Measurements from ENCODE around the gene OSBPL3. TPM values are rescaled to one million over a fixed set of nuclear protein-coding genes. Genes with fewer than 3 reads are reported as not detected.

Gene OSBPL3
- total and polyA plus RNA-seq, 4 donors: 0.28 to 3.0 (median 1.1) TPM

DNA sequence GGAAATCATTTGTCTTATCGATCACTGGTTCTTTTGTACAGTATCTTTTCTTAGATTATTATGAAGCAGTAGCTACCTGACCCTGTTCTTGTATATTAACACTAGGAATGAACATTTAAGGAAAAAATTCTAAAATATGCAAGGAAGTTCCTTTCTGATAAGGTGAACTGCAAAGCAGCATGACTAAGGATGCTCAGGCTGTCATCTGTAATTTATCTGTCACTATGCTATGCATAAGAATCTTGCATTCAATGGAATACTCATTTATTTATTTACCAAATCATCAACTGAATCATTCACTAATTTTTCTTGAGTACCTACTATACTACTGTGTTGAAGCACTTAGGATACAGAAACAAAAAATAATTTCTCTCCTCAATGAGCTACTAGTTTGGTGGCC, 228.5 kb downstream of the OSBPL3 start:
- Histone ChIP-seq H3K9me3 (ENCODE audit: control insufficient read depth in 4 of 4, low read length in 3 of 4) (no peaks in the 10 kb centered on the region), H3K4me1 (ENCODE audit: control insufficient read depth in 4 of 4, insufficient read depth in 4 of 4, low read length in 3 of 4) (peaks cover 0 to 2% (median 0%) of the 10 kb centered on the region in 4 donors), H3K4me3 (ENCODE audit: low read depth in 1 of 3, low read length in 3 of 3) (no peak overlapping the region), H3K27me3 (ENCODE audit: control insufficient read depth in 4 of 4, insufficient read depth in 4 of 4, low read length in 3 of 4) (no peaks in the 10 kb centered on the region), H3K9ac (ENCODE audit: low read depth in 1 of 2, low read length in 2 of 2) (no peak overlapping the region), H3K27ac (ENCODE audit: low read depth in 1 of 2, low read length in 2 of 2) (no peak overlapping the region), H3K36me3 (ENCODE audit: control insufficient read depth in 4 of 4, insufficient read depth in 3 of 4, low read depth in 1 of 4, low read length in 3 of 4) (no peaks in the 10 kb centered on the region)
- WGBS: 90% methylated on average over 1 of the region's 1 CpG
- no peak for DNase-seq (ENCODE audit: low spot score)
- TF ChIP-seq NR2F2 (IDR thresholded peaks at IDR 0.05) (no peak), HNF4A (conservative IDR thresholded peaks at IDR 0.05) (no peak), TAF1 (conservative IDR thresholded peaks at IDR 0.05) (no peak), CTCF (IDR thresholded peaks at IDR 0.05; ENCODE audit: low read depth, low read length, missing input control) (no peak), RXRA (IDR thresholded peaks at IDR 0.05) (no peak), SP1 (IDR thresholded peaks at IDR 0.05) (no peak)
- TF ChIP-seq, protein P1, sequence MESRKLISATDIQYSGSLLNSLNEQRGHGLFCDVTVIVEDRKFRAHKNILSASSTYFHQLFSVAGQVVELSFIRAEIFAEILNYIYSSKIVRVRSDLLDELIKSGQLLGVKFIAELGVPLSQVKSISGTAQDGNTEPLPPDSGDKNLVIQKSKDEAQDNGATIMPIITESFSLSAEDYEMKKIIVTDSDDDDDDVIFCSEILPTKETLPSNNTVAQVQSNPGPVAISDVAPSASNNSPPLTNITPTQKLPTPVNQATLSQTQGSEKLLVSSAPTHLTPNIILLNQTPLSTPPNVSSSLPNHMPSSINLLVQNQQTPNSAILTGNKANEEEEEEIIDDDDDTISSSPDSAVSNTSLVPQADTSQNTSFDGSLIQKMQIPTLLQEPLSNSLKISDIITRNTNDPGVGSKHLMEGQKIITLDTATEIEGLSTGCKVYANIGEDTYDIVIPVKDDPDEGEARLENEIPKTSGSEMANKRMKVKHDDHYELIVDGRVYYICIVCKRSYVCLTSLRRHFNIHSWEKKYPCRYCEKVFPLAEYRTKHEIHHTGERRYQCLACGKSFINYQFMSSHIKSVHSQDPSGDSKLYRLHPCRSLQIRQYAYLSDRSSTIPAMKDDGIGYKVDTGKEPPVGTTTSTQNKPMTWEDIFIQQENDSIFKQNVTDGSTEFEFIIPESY (IDR thresholded peaks at IDR 0.05): no peak

GRCh38 chr7:24750441-24751055, 229.4 kb downstream of the OSBPL3 start:
- no peak for DNase-seq (ENCODE audit: low spot score)
- H3K4me1 ChIP-seq (ENCODE audit: control insufficient read depth in 4 of 4, insufficient read depth in 4 of 4, low read length in 3 of 4): no peaks in the 10 kb centered on the region
- no peaks in the 10 kb centered on the region for H3K9me3 ChIP-seq (ENCODE audit: control insufficient read depth in 4 of 4, low read length in 3 of 4)
- no peaks in the 10 kb centered on the region for H3K36me3 ChIP-seq (ENCODE audit: control insufficient read depth in 4 of 4, insufficient read depth in 3 of 4, low read depth in 1 of 4, low read length in 3 of 4)
- no peak for TF ChIP-seq HNF4A (conservative IDR thresholded peaks at IDR 0.05)
- TF ChIP-seq NR2F2 (IDR thresholded peaks at IDR 0.05): no peak
- H3K4me3 ChIP-seq (ENCODE audit: low read depth in 1 of 3, low read length in 3 of 3): no peak overlapping the region
- no peak overlapping the region for H3K27ac ChIP-seq (ENCODE audit: low read depth in 1 of 2, low read length in 2 of 2)
- H3K27me3 ChIP-seq (ENCODE audit: control insufficient read depth in 4 of 4, insufficient read depth in 4 of 4, low read length in 3 of 4): no peaks in the 10 kb centered on the region
- WGBS: 95% methylated on average over 3 of the region's 3 CpGs
- no peak overlapping the region for H3K9ac ChIP-seq (ENCODE audit: low read depth in 1 of 2, low read length in 2 of 2)

DNA sequence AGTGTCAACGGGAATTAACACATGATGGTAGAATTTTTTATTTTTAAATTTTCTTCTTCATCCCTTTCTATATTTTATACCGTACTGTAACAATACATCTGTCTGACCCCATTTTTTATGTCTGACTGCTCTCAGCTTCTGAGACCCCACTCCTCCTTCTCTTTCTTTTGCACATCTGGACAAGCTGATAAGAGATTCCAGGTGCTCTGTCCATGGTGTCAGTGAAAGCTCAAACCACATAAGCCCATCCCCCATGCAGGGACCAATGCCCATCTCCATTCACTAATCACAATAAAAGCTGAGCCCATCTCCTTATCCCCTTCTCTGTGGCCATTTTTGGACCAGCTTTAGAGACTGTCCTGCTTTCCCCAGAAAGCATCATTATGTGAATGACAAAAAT, 231.5 kb downstream of the OSBPL3 start:
- H3K27me3 ChIP-seq (ENCODE audit: control insufficient read depth in 4 of 4, insufficient read depth in 4 of 4, low read length in 3 of 4): no peaks in the 10 kb centered on the region
- WGBS: 90% methylated on average over 2 of the region's 2 CpGs
- no peaks in the 10 kb centered on the region for H3K9me3 ChIP-seq (ENCODE audit: control insufficient read depth in 4 of 4, low read length in 3 of 4)
- no peak for DNase-seq (ENCODE audit: low spot score)
- no peaks in the 10 kb centered on the region for H3K4me1 ChIP-seq (ENCODE audit: control insufficient read depth in 4 of 4, insufficient read depth in 4 of 4, low read length in 3 of 4)
- TF ChIP-seq CTCF (IDR thresholded peaks at IDR 0.05; ENCODE audit: low read depth, low read length, missing input control): no peak
- TF ChIP-seq EGR1 (IDR thresholded peaks at IDR 0.05; ENCODE audit: low read depth in 2 of 2): no peak
- no peak for TF ChIP-seq NR2F2 (IDR thresholded peaks at IDR 0.05)
- no peak for TF ChIP-seq TAF1 (conservative IDR thresholded peaks at IDR 0.05)
- H3K27ac ChIP-seq (ENCODE audit: low read depth in 1 of 2, low read length in 2 of 2): no peak overlapping the region
- H3K9ac ChIP-seq (ENCODE audit: low read depth in 1 of 2, low read length in 2 of 2): no peak overlapping the region
- no peaks in the 10 kb centered on the region for H3K36me3 ChIP-seq (ENCODE audit: control insufficient read depth in 4 of 4, insufficient read depth in 3 of 4, low read depth in 1 of 4, low read length in 3 of 4)
- no peak overlapping the region for H3K4me3 ChIP-seq (ENCODE audit: low read depth in 1 of 3, low read length in 3 of 3)

Other genes starting within 250 kb of the OSBPL3 start
- 1 to 10 TPM; 3.2 to 4.0 TPM for gene GSDME, start 222.7 kb downstream of the OSBPL3 start, total RNA-seq
- 1 to 10 TPM; 3.6 to 3.7 TPM for gene GSDME, start 222.7 kb downstream of the OSBPL3 start, polyA plus RNA-seq
- gene CYCS, start 145.1 kb upstream of the OSBPL3 start, total RNA-seq: 10 to 100 TPM; 23.1 to 24.3 TPM
- gene CYCS, start 145.1 kb upstream of the OSBPL3 start, polyA plus RNA-seq: 10 to 100 TPM; 60.6 to 74.3 TPM
- gene NPVF, start 248.3 kb upstream of the OSBPL3 start, total RNA-seq: not detected
- not detected for gene NPVF, start 248.3 kb upstream of the OSBPL3 start, polyA plus RNA-seq

Measured in liver (tissue), 9 donors.